Fibroblast of lung (primary cell): Measurements from ENCODE around the gene C1orf74. TPM values are rescaled to one million over a fixed set of nuclear protein-coding genes. Genes with fewer than 3 reads are reported as not detected.

ENCODE experiments used
- DNase-seq, 2 donors: peaks; one replicate each; pipeline versions ENCODE4 v3.0.0 to v3.0.0-alpha.2; 2010; ENCODE audit warnings: low read depth in 2 of 2
- H2AFZ ChIP-seq: 2 replicates; pipeline ENCODE4 v1.5.1; 2012; ENCODE audit warnings: low read length, control low read depth, inconsistent platforms
- H3K27ac ChIP-seq: 2 replicates; pipeline ENCODE4 v1.5.1; 2011; ENCODE audit warnings: low read length, control low read depth; ENCODE audit not compliant: insufficient read depth
- H3K27me3 ChIP-seq: 2 replicates; pipeline ENCODE4 v1.5.1; 2011; ENCODE audit warnings: mild to moderate bottlenecking, low read length; ENCODE audit not compliant: control insufficient read depth, insufficient read depth
- H3K36me3 ChIP-seq: 2 replicates; pipeline ENCODE4 v1.5.1; 2011; ENCODE audit warnings: low read length; ENCODE audit not compliant: control insufficient read depth, insufficient read depth
- H3K4me1 ChIP-seq: 2 replicates; pipeline ENCODE4 v1.5.1; 2011; ENCODE audit warnings: low read length; ENCODE audit not compliant: control insufficient read depth, insufficient read depth; ENCODE audit errors: extremely low read depth
- H3K4me2 ChIP-seq: 2 replicates; pipeline ENCODE4 v1.5.1; 2011; ENCODE audit warnings: low read length, control low read depth; ENCODE audit not compliant: insufficient read depth; ENCODE audit errors: extremely low read depth
- H3K4me3 ChIP-seq, 4 experiments: fragments of 200-600 bp in 1 of 4; sonication (generic) in 1 of 4; replicated peaks in 1 of 4; 2 replicates each; pipeline ENCODE4 v1.5.1; 2011 to 2016; ENCODE audit warnings: low read length in 4 of 4, low read depth in 3 of 4, mild to moderate bottlenecking in 3 of 4, control low read depth in 2 of 4, inconsistent platforms in 1 of 4, mixed read lengths in 1 of 4; ENCODE audit not compliant: insufficient read depth in 1 of 4; ENCODE audit errors: control extremely low read depth in 1 of 4
- H3K79me2 ChIP-seq: 2 replicates; pipeline ENCODE4 v1.5.1; 2012; ENCODE audit warnings: mild to moderate bottlenecking, low read length, inconsistent platforms; ENCODE audit not compliant: control insufficient read depth, insufficient read depth
- H3K9ac ChIP-seq: 2 replicates; pipeline ENCODE4 v1.5.1; 2011; ENCODE audit warnings: mild to moderate bottlenecking, low read length, control low read depth; ENCODE audit not compliant: insufficient read depth
- H3K9me3 ChIP-seq: 2 replicates; pipeline ENCODE4 v1.5.1; 2012; ENCODE audit warnings: low read depth, low read length; ENCODE audit not compliant: control insufficient read depth, insufficient read depth
- H4K20me1 ChIP-seq: 2 replicates; pipeline ENCODE4 v1.5.1; 2011; ENCODE audit warnings: low read length; ENCODE audit not compliant: control insufficient read depth, insufficient read depth; ENCODE audit errors: extremely low read depth
- EZH2 ChIP-seq: IDR thresholded peaks from 2 replicates; pipeline ENCODE4 v1.5.1; 2012; ENCODE audit warnings: low read length, control low read depth, mild to moderate bottlenecking; ENCODE audit errors: missing control alignments
- polyA plus RNA-seq, 2 donors: library from polyadenylated mRNA; depleted of rRNA in 1 of 2; stranded (reverse) in 1 of 2; unstranded in 1 of 2; fragments of >200 nt; gene quantifications; 2 replicates each; pipeline ENCODE4 v1.2.1, GENCODE V29; 2011 to 2012; ENCODE audit warnings: missing spikeins in 1 of 2
- total RNA-seq: library from RNA; depleted of rRNA; stranded (reverse); fragments of >200 nt; gene quantifications from 2 replicates; pipeline ENCODE4 v1.2.1, GENCODE V29; 2014
- TF ChIP-seq, protein P1 (sequence below), 2 donors: IDR thresholded peaks in 1 of 2; conservative IDR thresholded peaks in 1 of 2; 1 replicate in 1 of 2; 2 replicates in 1 of 2; pipeline ENCODE4 v1.5.1; 2011 to 2012; ENCODE audit warnings: low read length in 2 of 2, control low read depth in 1 of 2, inconsistent platforms in 1 of 2, low read depth in 1 of 2, mild to moderate bottlenecking in 1 of 2

Gene C1orf74
- total and polyA plus RNA-seq, 2 donors (not counting 1 experiment from before 2014, with no cell fraction given) = 2.2 to 4.3 TPM

DNA sequence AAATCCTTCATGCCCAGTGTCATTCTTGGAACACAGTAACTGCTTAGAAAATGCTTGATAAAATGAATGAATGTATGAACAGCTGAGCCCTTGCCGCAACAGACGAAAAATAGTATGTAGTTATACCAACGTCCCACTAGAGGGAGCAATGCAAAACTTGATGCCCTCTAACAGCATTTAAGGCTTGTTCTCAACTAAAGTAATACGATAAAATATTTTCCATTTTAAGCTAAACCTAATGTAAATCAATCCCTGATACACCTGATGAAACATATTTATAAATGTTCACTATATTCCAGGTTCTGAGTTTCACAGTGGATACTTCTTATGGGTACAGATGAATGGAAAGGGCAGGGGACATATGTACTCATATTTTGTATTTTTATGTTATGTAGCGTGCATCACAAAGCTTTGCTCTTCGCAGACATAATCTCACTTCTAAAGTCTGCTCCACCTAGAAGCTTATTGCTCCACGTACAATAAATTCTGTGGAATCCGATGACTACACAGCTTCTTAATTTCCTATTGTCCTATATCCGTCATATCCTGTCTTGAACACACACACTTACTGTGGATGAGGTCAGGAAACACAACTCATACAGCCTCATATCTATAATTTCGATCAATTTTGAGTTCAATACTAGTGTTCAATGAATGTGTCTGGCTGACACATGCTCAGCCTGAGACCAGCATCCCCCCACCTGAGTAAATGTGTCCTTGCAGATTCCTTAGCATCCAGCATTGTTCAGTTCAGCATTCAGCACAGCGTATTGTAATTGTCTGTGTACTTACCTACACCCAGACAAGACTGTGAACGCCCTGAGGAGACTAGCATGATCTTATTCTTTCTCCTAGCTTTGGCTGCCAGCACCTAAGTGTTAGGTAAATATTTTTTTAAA lies 39.0 kb upstream of the C1orf74 start:
- no peaks in the 10 kb centered on the region for H3K27me3 ChIP-seq
- no peaks in the 10 kb centered on the region for H4K20me1 ChIP-seq
- H3K9me3 ChIP-seq = no peaks in the 10 kb centered on the region
- H3K4me2 ChIP-seq = peak overlapping the region; percentile 63
- peak overlapping the region; percentile 81 for H2AFZ ChIP-seq
- H3K79me2 ChIP-seq = peaks cover 3% of the 10 kb centered on the region
- TF ChIP-seq EZH2 = no peak
- TF ChIP-seq, protein P1, sequence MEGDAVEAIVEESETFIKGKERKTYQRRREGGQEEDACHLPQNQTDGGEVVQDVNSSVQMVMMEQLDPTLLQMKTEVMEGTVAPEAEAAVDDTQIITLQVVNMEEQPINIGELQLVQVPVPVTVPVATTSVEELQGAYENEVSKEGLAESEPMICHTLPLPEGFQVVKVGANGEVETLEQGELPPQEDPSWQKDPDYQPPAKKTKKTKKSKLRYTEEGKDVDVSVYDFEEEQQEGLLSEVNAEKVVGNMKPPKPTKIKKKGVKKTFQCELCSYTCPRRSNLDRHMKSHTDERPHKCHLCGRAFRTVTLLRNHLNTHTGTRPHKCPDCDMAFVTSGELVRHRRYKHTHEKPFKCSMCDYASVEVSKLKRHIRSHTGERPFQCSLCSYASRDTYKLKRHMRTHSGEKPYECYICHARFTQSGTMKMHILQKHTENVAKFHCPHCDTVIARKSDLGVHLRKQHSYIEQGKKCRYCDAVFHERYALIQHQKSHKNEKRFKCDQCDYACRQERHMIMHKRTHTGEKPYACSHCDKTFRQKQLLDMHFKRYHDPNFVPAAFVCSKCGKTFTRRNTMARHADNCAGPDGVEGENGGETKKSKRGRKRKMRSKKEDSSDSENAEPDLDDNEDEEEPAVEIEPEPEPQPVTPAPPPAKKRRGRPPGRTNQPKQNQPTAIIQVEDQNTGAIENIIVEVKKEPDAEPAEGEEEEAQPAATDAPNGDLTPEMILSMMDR (conservative IDR thresholded peaks at IDR 0.05 in 1 of 2, IDR thresholded peaks at IDR 0.05 in 1 of 2; ENCODE audit: low read depth in 1 of 2, low read length in 2 of 2) = peak; percentile 69 to 80
- H3K27ac ChIP-seq = no peak overlapping the region
- DNase-seq = peak; percentile 83 to 84
- H3K36me3 ChIP-seq = no peaks in the 10 kb centered on the region
- H3K4me1 ChIP-seq = peaks cover 2% of the 10 kb centered on the region
- H3K4me3 ChIP-seq = peak overlapping the region in 1 of 4 experiments; percentile 14
- H3K9ac ChIP-seq = no peak overlapping the region

DNA sequence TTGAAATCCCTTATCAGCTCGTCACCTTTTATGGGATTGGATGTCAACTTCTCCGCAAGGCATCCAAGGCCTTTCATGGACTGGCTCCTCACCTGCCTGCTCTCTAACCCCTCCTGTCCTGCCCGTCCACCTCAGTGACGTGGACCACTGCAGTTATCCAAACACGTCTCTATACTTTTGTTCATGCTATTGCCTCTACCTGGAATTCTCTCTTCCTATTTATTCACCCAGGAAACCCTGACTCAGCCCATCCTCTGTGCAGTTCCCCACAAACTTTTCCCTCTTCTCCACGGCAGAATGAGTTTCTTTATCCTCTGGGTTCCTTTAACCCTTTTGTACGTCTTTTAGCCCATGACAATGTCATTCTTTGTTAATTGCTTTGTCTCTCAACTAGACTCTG lies 38.3 kb upstream of the C1orf74 start:
- H3K36me3 ChIP-seq = no peaks in the 10 kb centered on the region
- no peak for DNase-seq
- peaks cover 2% of the 10 kb centered on the region for H3K4me1 ChIP-seq
- H4K20me1 ChIP-seq = no peaks in the 10 kb centered on the region
- no peak overlapping the region for H3K9ac ChIP-seq
- H2AFZ ChIP-seq = peak overlapping the region; percentile 81
- H3K4me3 ChIP-seq = peak overlapping the region in 1 of 4 experiments; percentile 14
- no peak overlapping the region for H3K27ac ChIP-seq
- H3K4me2 ChIP-seq = peak overlapping the region; percentile 63
- H3K79me2 ChIP-seq = no peaks in the 10 kb centered on the region
- H3K9me3 ChIP-seq = no peaks in the 10 kb centered on the region
- H3K27me3 ChIP-seq = no peaks in the 10 kb centered on the region
- TF ChIP-seq EZH2 = no peak
- TF ChIP-seq, protein P1 (conservative IDR thresholded peaks at IDR 0.05 in 1 of 2, IDR thresholded peaks at IDR 0.05 in 1 of 2; ENCODE audit: low read depth in 1 of 2, low read length in 2 of 2) = no peak

DNA sequence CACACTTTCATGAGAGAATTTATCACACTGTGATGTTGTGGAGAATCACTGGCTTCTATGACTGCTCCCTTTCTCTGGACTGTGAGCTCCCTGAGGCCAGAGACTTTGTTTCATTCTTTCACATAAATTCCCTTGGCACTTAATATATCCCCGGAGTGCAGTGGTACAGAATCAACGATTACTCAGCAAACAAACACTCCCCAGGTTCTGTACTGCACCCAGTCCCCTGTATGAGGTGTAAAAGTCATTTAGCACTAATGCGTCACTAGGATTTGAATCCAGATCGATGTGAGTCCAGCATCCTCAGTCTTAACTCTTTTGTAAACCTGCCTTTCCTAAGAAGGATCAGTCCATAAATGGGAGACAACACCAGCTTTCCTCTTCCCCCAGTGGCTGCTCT lies 36.6 kb upstream of the C1orf74 start:
- no peak overlapping the region for H3K4me3 ChIP-seq
- peaks cover 2% of the 10 kb centered on the region for H3K27me3 ChIP-seq
- H3K79me2 ChIP-seq = no peaks in the 10 kb centered on the region
- H3K9ac ChIP-seq = no peak overlapping the region
- H3K27ac ChIP-seq = no peak overlapping the region
- DNase-seq = no peak
- no peak overlapping the region for H3K4me2 ChIP-seq
- H3K9me3 ChIP-seq = no peaks in the 10 kb centered on the region
- no peaks in the 10 kb centered on the region for H3K36me3 ChIP-seq
- H2AFZ ChIP-seq = no peak overlapping the region
- H4K20me1 ChIP-seq = no peaks in the 10 kb centered on the region
- TF ChIP-seq, protein P1 (conservative IDR thresholded peaks at IDR 0.05 in 1 of 2, IDR thresholded peaks at IDR 0.05 in 1 of 2; ENCODE audit: low read depth in 1 of 2, low read length in 2 of 2) = no peak
- TF ChIP-seq EZH2 = no peak
- no peaks in the 10 kb centered on the region for H3K4me1 ChIP-seq
